HTR-8/SVneo (cell line): Measurements from ENCODE around the gene MEIS2.

Experiments
- DNase-seq: peaks from one replicate; pipeline ENCODE4 v3.0.0; 2011; ENCODE audit warnings: low spot score, mixed read lengths; ENCODE audit not compliant: insufficient read length
- FAIRE-seq: peaks from 2 replicates; lab custom pipeline; 2011; peaks lifted over from hg19 to GRCh38; lab: Jason Lieb, UNC

Gene MEIS2

DNA sequence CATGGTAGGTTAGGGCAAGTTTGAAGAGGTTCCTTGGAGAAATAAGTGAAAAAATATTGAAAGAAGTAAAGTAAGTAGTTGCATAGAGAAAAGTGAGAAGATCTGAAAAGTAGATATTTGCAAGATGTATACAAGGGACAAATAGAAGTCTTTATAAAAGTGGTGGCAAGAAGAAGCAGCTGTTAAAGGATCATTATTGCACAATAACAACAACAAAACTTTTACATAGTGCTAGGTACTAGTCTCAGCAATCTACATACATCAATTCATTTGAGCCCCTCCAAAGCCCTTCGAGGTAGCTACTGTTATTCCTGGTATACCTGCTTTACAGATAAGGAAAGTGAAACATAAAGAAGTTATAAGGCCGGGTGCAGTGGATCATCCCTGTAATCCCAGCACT lies 239.6 kb downstream of the MEIS2 start:
- no peak for DNase-seq
- FAIRE-seq = no peak

DNA sequence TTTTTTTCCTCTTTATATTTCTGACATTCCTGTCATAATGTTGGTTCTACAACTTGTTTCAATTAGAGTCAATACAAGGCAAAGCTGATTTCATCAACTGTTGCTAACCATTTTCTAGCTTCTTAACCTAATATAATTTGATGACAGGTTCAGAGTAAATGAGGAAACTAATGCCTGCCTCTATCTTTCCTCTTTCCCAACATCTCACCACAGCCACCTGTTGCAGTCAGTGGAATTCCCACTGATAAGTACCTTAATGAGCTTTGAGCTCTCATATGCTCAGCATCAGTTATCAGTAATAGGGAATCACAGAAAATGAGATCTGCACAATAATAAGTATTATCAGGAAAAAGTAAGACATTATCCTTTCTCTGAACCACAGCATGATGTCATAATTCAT lies 241.9 kb downstream of the MEIS2 start:
- no peak for DNase-seq
- no peak for FAIRE-seq

DNA sequence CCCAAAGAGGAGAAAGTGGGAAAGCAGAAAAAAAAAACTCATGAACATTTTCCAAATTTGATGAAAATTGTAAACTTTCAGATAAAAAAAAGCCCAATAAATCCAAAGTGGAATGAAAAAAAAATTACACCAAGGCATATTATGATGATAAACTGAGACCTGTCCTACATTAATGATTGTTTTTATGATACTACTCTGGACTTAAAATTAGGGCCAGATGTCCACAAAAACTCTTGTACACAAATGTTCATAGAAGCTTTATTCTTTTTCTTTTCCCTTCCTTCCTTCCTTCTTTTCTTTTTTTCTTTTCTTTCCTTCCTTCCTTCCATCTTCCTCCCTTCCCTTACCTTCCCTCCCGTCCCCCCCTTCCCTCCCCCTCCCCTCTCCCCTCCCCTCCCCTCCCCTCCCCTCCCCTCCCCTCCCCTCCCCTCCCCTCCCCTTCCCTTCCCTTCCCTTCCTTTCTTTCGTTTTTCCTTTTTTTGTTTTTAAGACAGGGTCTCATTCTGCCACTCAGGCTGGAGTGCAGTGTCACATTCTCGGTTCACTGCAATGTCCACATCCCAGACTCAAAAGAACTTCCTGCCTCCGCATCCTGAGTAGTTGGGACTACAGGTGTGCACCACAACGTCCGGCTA lies 243.9 kb downstream of the MEIS2 start:
- no peak for FAIRE-seq
- DNase-seq = no peak

GRCh38 chr15:36850864-36851263 lies 249.5 kb downstream of the MEIS2 start:
- DNase-seq = no peak
- FAIRE-seq = no peak

DNA sequence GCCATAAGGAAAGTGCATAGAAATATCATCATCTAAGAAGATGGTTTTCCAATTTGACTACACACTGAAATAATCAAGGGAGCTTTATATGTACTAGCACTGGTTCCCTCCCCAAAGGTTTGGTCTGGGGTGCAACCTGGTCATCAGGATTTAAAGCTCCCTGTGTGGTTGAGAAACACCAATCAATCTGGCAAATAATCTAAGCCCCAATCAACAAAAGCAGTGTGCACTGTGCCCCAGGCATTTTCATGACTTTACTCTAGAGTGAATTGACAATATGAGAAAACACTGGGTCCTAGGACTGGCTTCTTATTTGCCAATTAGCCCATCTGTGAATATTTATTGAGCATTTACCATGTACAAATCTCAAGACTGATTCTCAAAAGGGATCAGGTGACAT lies 255.1 kb downstream of the MEIS2 start:
- DNase-seq = no peak
- no peak for FAIRE-seq

DNA sequence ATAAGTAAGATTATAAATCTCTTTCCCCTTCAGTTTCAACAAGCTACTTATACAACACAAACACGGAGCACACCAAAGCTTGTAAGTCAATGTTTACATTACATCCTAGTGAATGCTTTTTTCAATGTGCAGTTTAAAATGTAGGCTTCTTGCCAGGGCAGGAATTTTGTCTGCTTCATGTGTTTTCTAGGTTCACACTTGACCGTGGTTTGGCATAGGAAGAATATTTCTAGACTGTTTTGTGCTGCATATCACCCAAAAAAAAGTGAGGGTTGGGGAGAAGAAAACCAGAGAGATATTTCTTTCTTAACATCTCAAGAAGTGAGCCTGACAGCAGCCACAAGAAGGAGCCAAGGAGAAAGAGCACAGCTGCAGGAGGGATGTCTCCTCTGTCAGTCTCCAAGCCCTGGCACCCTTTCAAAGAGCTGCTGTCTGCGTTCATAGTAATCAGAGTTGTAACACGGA lies 255.8 kb downstream of the MEIS2 start:
- DNase-seq (no peak), FAIRE-seq (no peak)

DNA sequence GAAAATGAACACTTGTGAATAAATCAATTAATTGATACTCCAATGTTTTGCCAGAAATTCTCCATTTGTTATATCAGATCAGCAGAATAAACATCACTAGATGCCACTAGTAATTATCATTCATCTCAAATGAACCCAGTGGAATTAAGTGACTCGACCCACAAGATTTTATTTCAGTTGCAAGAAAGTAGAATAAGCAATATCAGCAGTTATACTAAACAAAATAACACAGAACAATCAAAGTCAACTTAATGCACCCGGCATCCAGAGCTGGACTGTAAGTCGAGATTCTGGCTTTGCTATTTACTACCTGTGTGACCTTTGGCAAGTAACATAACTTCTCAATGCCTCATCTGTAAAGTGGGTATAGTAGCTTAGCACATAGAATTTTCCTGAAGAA lies 256.5 kb downstream of the MEIS2 start:
- FAIRE-seq (no peak), DNase-seq (no peak)

DNA sequence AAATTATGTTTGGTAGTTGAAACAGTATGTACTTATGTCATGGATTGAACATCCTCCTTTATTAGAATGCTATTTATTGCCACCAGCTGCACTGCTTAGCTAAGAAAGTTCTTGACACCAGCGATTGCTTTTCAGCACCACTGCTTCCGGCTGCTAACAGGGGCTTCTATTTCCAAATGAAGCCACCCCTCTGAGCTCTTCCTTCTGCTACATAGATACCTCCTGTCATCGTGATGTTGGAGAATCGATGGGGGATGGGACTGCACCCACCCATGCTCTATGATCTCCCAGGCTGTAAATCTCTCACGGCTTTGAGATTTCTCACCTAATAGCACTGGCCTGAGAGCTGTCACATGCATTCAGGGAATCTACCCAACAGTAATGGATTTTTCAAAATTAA lies 259.2 kb downstream of the MEIS2 start:
- DNase-seq (no peak), FAIRE-seq (no peak)
